GM15510 (cell line): ENCODE results near the gene C20orf144.

Source experiments
- POLR2A ChIP-seq: IDR thresholded peaks from 3 replicates; pipeline ENCODE4 v1.6.1; 2011; ENCODE audit warnings: borderline replicate concordance; ENCODE audit not compliant: insufficient read length; ENCODE audit errors: extremely low read depth

The C20orf144 gene

DNA sequence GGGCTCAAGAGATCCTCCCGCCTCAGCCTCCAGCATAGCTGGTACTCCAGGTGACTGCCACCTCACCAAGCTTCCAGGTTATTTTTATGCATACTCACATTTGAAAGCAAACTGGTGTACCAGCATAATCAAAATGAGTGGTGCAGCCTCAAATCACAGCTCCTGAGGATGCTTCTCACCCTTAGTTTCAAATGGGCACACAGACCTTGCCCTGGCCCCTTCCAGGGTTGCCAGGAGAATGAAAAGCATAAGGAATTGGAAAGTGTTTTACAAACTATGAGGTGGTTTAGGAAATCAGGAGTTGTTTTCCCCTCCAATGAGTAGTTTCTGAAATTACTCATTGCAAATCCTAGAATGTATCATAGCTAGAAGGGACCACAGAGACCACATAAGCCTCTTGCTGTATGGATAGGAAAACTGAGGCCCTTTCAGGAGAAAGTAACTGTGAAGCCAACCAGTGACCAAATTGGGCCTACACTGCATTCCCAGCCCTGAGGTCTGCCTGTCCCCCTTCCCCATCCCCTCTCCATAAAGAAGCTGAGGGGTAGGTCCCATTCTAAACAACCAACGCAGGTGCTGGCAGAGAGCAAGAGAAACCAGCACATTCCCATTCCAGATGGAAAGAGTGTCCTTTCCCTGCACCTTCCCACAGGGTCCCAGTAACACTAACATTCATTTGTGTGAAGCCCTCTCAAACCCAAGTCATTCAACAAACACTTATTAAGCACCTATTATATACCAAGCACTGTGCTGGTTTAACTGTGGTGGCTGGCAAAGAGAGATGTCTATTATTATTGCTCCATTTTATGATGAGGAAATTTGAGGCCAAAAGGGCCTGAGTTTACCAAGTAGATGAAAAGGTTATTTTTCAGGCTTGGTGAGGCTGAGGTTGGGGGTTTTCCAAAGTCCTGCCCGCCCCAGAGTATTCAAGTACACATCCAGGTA, 26.1 kb downstream of the C20orf144 start:
- no peak for TF ChIP-seq POLR2A

DNA sequence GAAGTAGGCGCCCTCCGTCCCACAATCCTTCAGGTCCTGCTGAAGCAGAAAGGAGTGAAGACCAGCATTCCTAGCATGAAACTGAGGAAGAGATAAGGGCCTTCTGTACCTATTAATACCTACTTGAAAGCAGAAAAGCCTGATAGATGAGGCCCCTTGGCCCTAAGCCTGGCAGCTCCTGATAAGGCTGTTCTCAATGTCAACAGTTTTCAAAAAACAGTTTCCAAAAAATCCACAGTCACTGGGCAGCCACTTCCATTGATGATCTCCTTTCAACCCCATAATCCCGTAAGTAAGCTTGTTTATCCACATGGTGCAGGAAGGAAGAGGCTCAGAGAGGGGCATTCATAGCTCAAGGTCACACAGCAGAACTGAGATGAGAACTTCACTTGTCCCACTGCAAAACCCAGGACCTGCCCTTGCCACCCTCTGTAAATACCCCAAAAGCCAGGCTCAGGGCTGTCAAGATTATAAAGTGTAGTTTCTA, 26.9 kb downstream of the C20orf144 start:
- no peak for TF ChIP-seq POLR2A

DNA sequence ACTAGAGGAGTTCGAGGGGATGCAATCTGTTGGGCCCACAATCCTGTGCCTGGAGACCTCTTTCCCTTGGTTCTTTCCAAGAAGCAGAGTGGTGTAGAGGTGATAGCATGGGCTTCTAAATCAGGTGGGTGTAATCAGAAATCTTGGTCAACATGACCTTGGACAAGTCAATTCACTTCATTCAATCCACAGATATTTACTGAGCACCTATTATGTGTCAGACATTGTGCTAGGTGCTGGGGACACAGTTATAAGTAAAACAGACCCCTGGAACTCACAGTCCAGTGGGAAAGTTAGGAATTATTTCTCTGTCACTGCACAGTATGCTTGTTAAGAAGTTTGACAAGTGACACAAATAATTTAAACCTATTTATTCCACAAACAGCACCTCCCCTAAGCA, 27.4 kb downstream of the C20orf144 start:
- TF ChIP-seq POLR2A = no peak

DNA sequence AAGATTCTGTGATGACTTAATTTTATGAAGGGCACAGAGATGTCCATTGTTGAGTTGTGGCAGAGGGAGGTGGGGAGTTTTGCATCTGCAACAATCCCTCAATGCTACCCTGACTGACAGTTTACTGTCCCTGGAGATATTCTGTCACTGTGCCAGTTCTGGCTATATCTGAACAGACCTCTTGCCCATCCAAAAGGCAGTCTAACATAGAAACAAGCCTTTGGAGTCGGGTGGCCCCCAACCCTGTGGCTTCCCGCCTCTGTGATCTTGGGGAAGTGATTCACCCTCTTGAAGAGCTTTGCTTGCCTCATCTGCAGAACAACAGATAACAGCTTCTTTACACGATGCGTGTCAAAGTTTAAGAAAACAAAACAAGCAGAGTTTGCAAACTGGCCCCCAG, 27.8 kb downstream of the C20orf144 start:
- TF ChIP-seq POLR2A = no peak

DNA sequence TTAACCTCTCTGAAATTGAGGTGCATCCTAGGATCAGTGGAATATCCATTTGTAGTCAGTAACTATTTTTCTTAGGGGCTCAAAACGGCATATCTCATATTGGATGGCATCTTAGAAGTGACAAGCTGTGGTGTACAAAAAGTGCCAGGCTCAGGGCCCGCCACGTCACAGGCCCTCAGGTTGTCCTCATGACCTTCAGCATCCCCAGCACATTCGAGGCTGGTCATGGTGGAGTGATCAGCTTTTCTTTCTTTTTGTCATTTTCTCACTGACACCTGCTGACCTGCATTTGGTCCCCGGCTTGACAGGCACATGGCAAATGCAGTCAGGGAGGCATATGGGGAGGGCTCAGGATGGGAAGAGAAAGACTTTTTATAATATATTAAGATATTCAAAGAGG, 31.2 kb downstream of the C20orf144 start:
- no peak for TF ChIP-seq POLR2A

DNA sequence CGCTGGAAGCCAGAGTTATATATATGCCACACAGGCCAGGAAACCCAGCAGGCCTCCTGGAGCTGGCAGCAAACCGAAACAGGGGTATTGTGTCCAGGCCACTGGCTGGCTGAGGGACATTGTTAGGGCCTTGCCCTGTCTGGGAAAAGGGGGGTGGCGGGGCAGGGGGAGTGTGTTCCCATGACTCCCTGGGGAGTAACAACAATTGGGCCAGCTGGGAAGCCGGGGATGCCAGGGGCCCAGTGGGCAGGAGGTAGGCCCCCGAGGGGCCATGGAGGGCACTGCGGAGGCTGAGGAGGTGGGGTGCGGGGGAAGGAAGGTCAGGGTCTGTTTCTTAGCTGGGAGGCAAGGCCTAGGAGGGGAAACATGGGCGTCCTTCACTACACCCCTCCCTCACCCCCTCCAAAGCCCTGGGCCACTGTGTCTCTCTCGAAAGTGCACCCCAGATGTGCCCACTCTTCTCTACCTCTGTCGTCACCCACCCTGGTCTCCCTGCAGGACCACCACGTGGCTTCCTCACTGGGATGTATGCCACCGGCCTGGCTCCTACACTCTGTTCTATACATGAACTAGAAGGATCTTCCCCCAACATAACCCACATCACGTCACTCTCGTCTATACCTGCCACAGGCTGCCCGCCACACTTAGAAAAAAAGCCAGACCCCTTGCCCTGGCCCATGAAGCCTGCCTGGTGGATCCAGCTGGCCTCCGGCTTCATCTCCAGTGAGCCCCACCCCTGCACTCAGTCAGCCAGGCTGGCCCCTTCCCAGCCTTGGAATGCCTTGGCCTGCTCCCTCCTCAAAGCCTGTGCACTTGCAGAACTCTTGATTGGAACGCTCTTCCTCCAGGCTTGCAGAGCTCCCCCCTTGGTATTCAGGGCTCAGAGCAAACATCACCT, 31.9 kb downstream of the C20orf144 start:
- TF ChIP-seq POLR2A = no peak

DNA sequence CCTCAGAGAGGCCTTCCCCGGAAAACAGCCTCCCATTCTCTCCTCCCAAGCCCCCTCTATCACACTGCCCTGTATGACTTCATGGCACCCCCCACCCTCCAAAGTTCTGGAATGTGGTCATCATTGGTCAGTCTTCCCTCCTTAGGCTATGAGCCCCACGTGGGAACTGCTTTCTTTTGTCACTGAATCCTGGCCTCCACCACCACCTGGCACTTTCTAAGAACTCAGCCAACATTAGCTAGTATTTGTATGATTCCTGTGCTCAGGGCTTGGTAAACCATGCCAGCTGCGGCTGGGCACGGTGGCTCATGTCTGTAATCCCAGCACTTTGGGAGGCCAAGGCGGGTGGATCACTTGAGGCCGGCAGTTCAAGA, 32.5 kb downstream of the C20orf144 start:
- no peak for TF ChIP-seq POLR2A

DNA sequence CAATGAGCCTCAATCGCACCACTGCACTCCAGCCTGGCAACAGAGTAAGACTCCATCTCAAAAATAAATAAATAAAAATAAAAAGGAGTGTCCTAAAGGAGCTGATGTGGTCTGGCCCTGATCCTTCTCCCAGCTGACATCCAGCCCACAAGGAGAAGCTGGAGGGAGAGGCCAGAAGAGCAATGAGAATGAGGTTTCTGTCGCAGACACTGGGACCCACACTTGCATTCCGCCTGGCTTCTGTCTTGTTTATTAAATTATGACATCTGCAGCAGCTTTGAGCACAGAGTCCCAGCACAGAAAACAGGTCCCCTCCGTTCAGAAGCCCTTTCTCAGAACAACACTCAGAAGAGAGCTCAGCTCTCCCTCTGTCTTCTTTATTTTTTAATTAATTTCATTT, 34.3 kb downstream of the C20orf144 start:
- no peak for TF ChIP-seq POLR2A

DNA sequence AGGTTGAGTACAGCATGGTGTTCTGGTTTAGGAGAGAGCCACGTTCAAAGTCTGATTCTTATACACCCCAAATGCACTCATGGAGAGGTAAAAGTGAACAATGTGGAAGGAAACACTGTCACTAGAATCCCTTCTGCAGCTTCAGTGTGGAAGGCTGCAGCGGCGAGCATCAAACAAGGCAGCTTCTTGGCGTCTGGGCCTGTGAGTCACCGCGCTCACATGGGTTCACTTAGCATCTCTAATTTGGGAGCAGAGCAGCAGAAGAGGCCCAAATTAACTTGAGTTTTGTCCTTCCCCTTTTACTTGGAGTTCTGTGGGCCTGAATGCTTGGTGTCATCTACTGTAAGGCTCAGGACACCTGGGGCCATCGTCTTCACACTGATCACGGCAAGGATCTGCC, 35.0 kb downstream of the C20orf144 start:
- no peak for TF ChIP-seq POLR2A

DNA sequence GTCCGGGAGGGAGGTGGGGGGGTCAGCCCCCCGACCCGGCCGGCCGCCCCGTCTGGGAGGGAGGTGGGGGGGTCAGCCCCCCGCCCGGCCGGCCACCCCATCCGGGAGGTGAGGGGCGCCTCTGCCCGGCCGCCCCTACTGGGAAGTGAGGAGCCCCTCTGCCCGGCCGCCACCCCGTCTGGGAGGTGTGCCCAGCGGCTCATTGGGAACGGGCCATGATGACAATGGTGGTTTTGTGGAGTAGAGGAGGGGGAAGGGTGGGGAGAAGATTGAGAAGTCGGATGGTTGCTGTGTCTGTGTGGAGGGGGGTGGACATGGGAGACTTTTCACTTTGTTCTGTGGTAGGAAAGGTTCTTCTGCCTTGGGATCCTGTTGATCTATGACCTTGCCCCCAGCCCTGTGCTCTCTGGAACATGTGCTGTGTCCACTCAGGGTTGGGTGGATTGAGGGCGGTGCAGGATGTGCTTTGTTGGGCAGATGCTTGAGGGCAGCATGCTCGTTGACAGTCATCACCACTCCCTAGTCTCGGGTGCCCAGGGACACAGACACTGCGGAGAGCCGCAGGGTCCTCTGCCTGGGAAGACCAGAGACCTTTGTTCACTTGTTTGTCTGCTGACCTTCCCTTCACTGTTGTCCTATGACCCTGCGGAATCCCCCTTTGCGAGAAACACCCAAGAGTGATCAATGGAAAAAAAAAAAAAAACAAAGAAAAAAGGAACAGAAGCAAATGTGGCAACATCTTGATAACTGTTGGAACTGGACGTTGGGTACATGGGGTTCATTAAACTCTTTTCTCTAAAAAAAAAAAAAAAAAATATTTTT, 39.7 kb downstream of the C20orf144 start:
- no peak for TF ChIP-seq POLR2A

DNA sequence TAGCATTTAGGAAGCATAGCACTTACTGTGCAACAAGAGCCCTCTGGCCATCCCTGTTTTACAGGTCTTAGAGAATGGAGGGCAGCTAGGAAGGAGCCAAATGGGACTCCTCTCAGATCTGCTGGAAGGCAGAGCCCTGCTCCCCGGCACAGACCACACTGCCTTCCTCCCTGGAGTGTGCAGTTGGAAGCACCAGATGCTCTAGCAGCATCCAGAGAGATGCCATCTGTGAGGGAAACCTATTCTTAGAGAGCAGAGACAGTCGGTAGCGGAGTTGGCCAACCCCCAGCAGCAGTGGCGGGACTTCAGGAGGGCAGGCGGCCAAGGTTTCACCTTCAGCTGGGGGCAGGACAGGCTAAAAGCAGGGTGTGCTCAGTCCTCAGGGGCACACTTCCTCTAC, 40.7 kb downstream of the C20orf144 start:
- no peak for TF ChIP-seq POLR2A

DNA sequence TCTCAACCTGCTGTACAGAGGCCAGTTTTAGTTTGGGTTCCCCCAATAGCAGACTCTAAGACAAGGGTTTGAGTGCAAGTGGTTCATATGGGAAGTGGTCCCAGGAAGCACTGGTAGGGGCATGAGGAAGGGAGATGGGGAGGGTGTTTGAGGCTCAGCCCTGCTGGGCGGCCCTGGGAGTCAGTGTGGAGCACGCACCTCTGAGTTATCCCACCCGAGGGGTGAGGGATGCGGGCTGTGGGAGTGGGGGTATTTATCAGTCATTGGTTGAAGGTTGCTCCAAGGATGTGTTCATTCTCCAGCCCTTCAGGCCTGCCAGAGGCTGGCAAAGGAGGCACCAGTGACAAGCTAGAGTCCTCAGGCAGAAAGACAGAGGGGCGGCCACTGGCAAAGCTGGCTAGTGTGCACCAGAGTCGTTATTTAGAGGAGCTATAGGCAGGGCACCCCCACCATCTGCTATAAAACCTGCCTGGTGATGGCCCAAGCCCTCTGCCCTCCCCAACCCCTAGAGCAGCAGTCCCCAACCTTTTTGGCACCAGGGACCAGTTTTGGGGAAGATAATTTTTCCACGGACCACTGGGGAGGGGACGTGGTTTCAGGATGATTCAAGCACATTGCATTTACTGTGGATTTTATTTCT, 41.5 kb downstream of the C20orf144 start:
- TF ChIP-seq POLR2A = no peak

DNA sequence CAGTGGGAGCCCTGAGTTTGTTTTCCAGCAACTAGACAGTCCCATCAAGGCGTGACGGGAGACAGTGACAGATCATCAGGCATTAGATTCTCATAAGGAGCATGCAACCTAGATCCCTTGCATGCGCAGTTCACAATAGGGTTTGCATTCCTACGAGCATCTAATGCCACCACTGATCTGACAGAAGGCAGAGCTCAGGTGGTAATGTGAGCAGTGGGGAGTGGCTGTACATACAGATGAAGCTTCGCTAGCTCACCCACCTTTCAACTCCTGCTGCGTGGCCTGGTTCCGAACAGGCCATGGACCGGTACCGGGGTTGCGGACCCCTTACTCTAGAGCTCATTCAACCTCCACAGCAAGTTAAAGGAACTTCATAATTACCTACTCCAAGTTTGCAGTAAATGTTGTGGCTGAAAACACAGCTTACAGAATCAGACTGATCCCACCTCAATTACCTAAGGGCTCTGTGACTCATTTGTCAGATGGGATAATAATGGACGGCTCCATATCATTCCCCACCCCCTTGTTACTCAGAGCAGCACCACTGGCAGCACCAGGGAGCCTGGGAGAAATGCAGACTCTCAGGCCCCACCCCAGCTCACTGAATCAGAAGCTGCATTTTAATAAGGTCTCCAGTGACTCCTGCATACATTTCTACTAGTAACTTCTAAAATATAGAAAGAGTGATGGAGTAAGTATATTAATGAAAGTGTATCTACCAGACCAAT, 42.2 kb downstream of the C20orf144 start:
- no peak for TF ChIP-seq POLR2A
